HEK293 (cell line): ENCODE measurements around the gene CGB2.

Source experiments
- CTCF ChIA-PET: fragments of 350-600 bp; formaldehyde crosslinking; extraction: SDS; loops from one replicate; lab custom pipeline; 2021; ENCODE audit warnings: antibody characterized with exemption; lab: Yijun Ruan, JAX
- POLR2A ChIA-PET: fragments of 300-600 bp; formaldehyde crosslinking; extraction: SDS; loops from one replicate; lab custom pipeline; 2020; ENCODE audit warnings: antibody characterized with exemption, inconsistent platforms; lab: Yijun Ruan, JAX
- H3K27ac ChIP-seq: fragments of 200-500 bp; sonication (Bioruptor generic); 2 replicates; pipeline ENCODE4 v1.5.1; 2014; ENCODE audit warnings: low read depth, low read length, control low read depth, inconsistent platforms; ENCODE audit errors: extremely low read depth
- H3K36me3 ChIP-seq, 2 experiments: fragments of 200-500 bp in 1 of 2; sonication (Bioruptor generic) in 1 of 2; 1 replicate in 1 of 2; 2 replicates in 1 of 2; pipeline ENCODE4 v1.5.1; 2014 to 2017; ENCODE audit warnings: inconsistent platforms in 2 of 2, low read length in 2 of 2; ENCODE audit not compliant: control insufficient read depth in 2 of 2, insufficient read depth in 1 of 2
- H3K4me1 ChIP-seq: fragments of 200-500 bp; sonication (Bioruptor generic); 2 replicates; pipeline ENCODE4 v1.5.1; 2014; ENCODE audit warnings: mild to moderate bottlenecking, low read length, inconsistent platforms; ENCODE audit not compliant: control insufficient read depth, insufficient read depth
- H3K4me3 ChIP-seq: 2 replicates; pipeline ENCODE4 v1.5.1; 2011; ENCODE audit warnings: low read depth, mild to moderate bottlenecking, control low read depth, low read length, moderate library complexity
- H3K9me3 ChIP-seq: fragments of 200-500 bp; sonication (Bioruptor generic); 2 replicates; pipeline ENCODE4 v1.5.1; 2014; ENCODE audit warnings: low read depth, low read length, inconsistent platforms; ENCODE audit not compliant: control insufficient read depth, insufficient read depth
- CTCF ChIP-seq: fragments of 450-650 bp; formaldehyde crosslinking; IDR thresholded peaks from 2 replicates; pipeline ENCODE4 v1.5.1; 2016; ENCODE audit warnings: missing biosample characterization, missing genetic modification characterization
- EGR2 ChIP-seq: fragments of 450-650 bp; formaldehyde crosslinking; IDR thresholded peaks from 2 replicates; pipeline ENCODE4 v1.5.1; 2016; ENCODE audit warnings: low read depth, missing biosample characterization, missing genetic modification characterization
- REPIN1 ChIP-seq: fragments of 450-650 bp; formaldehyde crosslinking; IDR thresholded peaks from 2 replicates; pipeline ENCODE4 v1.5.1; 2017; ENCODE audit warnings: missing biosample characterization, missing genetic modification characterization, low read depth
- REST ChIP-seq: fragments of 450-650 bp; formaldehyde crosslinking; IDR thresholded peaks from 2 replicates; pipeline ENCODE4 v1.5.1; 2016; ENCODE audit warnings: missing biosample characterization, missing genetic modification characterization
- SP2 ChIP-seq: fragments of 450-650 bp; formaldehyde crosslinking; IDR thresholded peaks from 2 replicates; pipeline ENCODE4 v1.5.1; 2016; ENCODE audit warnings: missing biosample characterization, missing genetic modification characterization
- TRIM28 ChIP-seq: IDR thresholded peaks from 2 replicates; pipeline ENCODE4 v1.6.1; 2011; ENCODE audit warnings: low read length, control low read depth, borderline replicate concordance
- ZBTB44 ChIP-seq: fragments of 450-650 bp; IDR thresholded peaks from 2 replicates; pipeline ENCODE4 v1.5.1; 2018; ENCODE audit warnings: missing biosample characterization, mild to moderate bottlenecking, missing genetic modification characterization
- ZIC2 ChIP-seq: fragments of 450-650 bp; formaldehyde crosslinking; IDR thresholded peaks from 2 replicates; pipeline ENCODE4 v1.5.1; 2016; ENCODE audit warnings: missing biosample characterization, missing genetic modification characterization
- ZNF114 ChIP-seq: fragments of 450-650 bp; formaldehyde crosslinking; IDR thresholded peaks from 2 replicates; pipeline ENCODE4 v1.5.0; 2017; ENCODE audit warnings: missing biosample characterization, missing genetic modification characterization
- ZNF138 ChIP-seq: fragments of 450-650 bp; formaldehyde crosslinking; IDR thresholded peaks from 2 replicates; pipeline ENCODE4 v1.5.1; 2016; ENCODE audit warnings: missing biosample characterization, missing genetic modification characterization, borderline replicate concordance
- ZNF184 ChIP-seq: fragments of 450-650 bp; IDR thresholded peaks from 2 replicates; pipeline ENCODE4 v1.5.1; 2018; ENCODE audit warnings: missing biosample characterization, mild to moderate bottlenecking, missing genetic modification characterization
- ZNF24 ChIP-seq: fragments of 450-650 bp; formaldehyde crosslinking; IDR thresholded peaks from 2 replicates; pipeline ENCODE4 v1.5.1; 2016; ENCODE audit warnings: missing biosample characterization, missing genetic modification characterization
- ZNF341 ChIP-seq: fragments of 450-650 bp; formaldehyde crosslinking; IDR thresholded peaks from 2 replicates; pipeline ENCODE4; 2016; ENCODE audit warnings: low read depth, missing biosample characterization, missing genetic modification characterization
- ZNF362 ChIP-seq: fragments of 450-650 bp; formaldehyde crosslinking; IDR thresholded peaks from 2 replicates; pipeline ENCODE4 v1.5.1; 2016; ENCODE audit warnings: missing biosample characterization, missing genetic modification characterization
- ZNF558 ChIP-seq: fragments of 450-650 bp; formaldehyde crosslinking; IDR thresholded peaks from 2 replicates; pipeline ENCODE4 v1.5.1; 2016; ENCODE audit warnings: missing biosample characterization, missing genetic modification characterization
- ZNF560 ChIP-seq: fragments of 450-650 bp; formaldehyde crosslinking; IDR thresholded peaks from 2 replicates; pipeline ENCODE4 v1.5.1; 2017; ENCODE audit warnings: missing biosample characterization, missing genetic modification characterization, borderline replicate concordance
- ZNF571 ChIP-seq: fragments of 450-650 bp; formaldehyde crosslinking; IDR thresholded peaks from 2 replicates; pipeline ENCODE4 v1.5.0; 2017; ENCODE audit warnings: missing biosample characterization, missing genetic modification characterization
- ZNF654 ChIP-seq: fragments of 450-650 bp; formaldehyde crosslinking; IDR thresholded peaks from 2 replicates; pipeline ENCODE4 v1.5.1; 2016; ENCODE audit warnings: low read depth, missing biosample characterization, missing genetic modification characterization
- ZNF660 ChIP-seq: fragments of 450-650 bp; IDR thresholded peaks from 2 replicates; pipeline ENCODE4 v1.5.1; 2018; ENCODE audit warnings: missing biosample characterization, mild to moderate bottlenecking, missing genetic modification characterization
- ZSCAN4 ChIP-seq: fragments of 450-650 bp; formaldehyde crosslinking; IDR thresholded peaks from 2 replicates; pipeline ENCODE4 v1.5.1; 2017; ENCODE audit warnings: missing biosample characterization, missing genetic modification characterization

Gene CGB2

GRCh38 chr19:48999481-49000325 is 32.0 kb upstream of the CGB2 start:
- Histone ChIP-seq H3K4me1 (0 out of 2 replicates have a peak, but pooled peaks cover 3% of the 10 kb centered on the region), H3K9me3 (no peaks in the 10 kb centered on the region)
- TF ChIP-seq ZNF184 (tag by site-specific recombination) = no peak
- TF ChIP-seq ZSCAN4 (tag by site-specific recombination) = no peak
- TF ChIP-seq ZIC2 (tag by site-specific recombination) = peak; percentile 79
- peak; percentile 41 for TF ChIP-seq ZNF654 (tag by site-specific recombination)
- TF ChIP-seq ZNF660 = peak; percentile 78; the same call in 1 of the 2 replicates
- TF ChIP-seq ZNF362 (tag by site-specific recombination) = no peak
- peak; percentile 59; the same call in 1 of the 2 replicates for TF ChIP-seq CTCF (tag by site-specific recombination)
- TF ChIP-seq ZNF560 (tag by site-specific recombination) = no peak
- 0 out of 2 replicates have a peak, but pooled peaks have one; percentile 13 for TF ChIP-seq TRIM28
- TF ChIP-seq ZBTB44 (tag by site-specific recombination) = peak; percentile 58; the same call in 1 of the 2 replicates
- no peak for TF ChIP-seq ZNF138
- no peak for TF ChIP-seq SP2 (tag by site-specific recombination)
- TF ChIP-seq ZNF24 (tag by site-specific recombination) = peak; percentile 59; the same call in 1 of the 2 replicates
- no peak for TF ChIP-seq ZNF114 (tag by site-specific recombination)
- TF ChIP-seq, all 188 proteins: peak for 7
- ChIA-PET POLR2A (interaction anchor here (0.5 to 1.4 kb wide), 10 partner anchors 10 to 354 kb away, joined by 3 to 7 read pairs (median 3); partner anchors contain the start of gene IZUMO1), CTCF (interaction anchor here (0.6 to 5.5 kb wide), 53 partner anchors 11 to 847 kb away, joined by 3 to 133 read pairs (median 4); partner anchors contain the start of genes BAX and KCNA7)
- Histone ChIP-seq H3K4me3 (no peak overlapping the region), H3K27ac (no peak overlapping the region), H3K36me3 (peaks cover 42 to 47% of the 10 kb centered on the region in 2 experiments)

GRCh38 chr19:49004133-49004532 is 27.6 kb upstream of the CGB2 start:
- no peaks in the 10 kb centered on the region for H3K4me1 ChIP-seq
- no peak overlapping the region for H3K4me3 ChIP-seq
- H3K27ac ChIP-seq = no peak overlapping the region
- POLR2A ChIA-PET = no interaction called here
- H3K9me3 ChIP-seq = no peaks in the 10 kb centered on the region
- peaks cover 65 to 71% of the 10 kb centered on the region in 2 experiments for H3K36me3 ChIP-seq
- CTCF ChIA-PET = interaction anchor here (1.0 to 3.2 kb wide), 3 partner anchors 11 to 102 kb away, joined by 4 to 23 read pairs (median 9); partner anchors contain the start of genes GYS1 and RUVBL2
- TF ChIP-seq REST (no peak), ZNF341 (tag by site-specific recombination) (no peak), REPIN1 (tag by site-specific recombination) (no peak), ZNF571 (tag by site-specific recombination) (no peak), EGR2 (no peak), ZBTB44 (tag by site-specific recombination) (no peak), ZNF558 (tag by site-specific recombination) (no peak)
